ENCODE data around the gene HS6ST3.

Gene HS6ST3

DNA sequence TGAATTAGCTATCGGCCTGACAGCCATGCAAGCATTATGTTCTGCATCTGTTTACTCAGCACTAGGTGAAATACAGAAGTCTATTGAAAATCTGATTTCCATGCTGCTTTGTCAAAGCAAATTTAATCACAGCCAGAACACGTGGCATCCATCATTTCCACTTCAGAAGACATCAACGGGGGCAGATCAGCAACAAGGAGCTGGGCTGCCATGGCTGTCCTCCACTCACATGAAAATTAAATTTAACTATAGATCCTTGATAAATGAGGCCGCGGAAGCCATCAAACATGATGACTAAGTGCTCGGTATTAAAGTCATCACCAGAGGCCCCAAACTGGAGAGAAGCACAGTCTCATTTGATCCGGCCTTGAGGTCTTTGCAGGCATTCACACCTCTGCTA, 443.5 kb downstream of the HS6ST3 start:
- no peak for DNase-seq (ENCODE audit: low read depth)
- TF ChIP-seq, protein P1, sequence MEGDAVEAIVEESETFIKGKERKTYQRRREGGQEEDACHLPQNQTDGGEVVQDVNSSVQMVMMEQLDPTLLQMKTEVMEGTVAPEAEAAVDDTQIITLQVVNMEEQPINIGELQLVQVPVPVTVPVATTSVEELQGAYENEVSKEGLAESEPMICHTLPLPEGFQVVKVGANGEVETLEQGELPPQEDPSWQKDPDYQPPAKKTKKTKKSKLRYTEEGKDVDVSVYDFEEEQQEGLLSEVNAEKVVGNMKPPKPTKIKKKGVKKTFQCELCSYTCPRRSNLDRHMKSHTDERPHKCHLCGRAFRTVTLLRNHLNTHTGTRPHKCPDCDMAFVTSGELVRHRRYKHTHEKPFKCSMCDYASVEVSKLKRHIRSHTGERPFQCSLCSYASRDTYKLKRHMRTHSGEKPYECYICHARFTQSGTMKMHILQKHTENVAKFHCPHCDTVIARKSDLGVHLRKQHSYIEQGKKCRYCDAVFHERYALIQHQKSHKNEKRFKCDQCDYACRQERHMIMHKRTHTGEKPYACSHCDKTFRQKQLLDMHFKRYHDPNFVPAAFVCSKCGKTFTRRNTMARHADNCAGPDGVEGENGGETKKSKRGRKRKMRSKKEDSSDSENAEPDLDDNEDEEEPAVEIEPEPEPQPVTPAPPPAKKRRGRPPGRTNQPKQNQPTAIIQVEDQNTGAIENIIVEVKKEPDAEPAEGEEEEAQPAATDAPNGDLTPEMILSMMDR (IDR thresholded peaks at IDR 0.05; ENCODE audit: low read length, missing control alignments): no peak
- H3K4me3 ChIP-seq (replicated peaks; ENCODE audit: low read depth, low read length): no peak overlapping the region

DNA sequence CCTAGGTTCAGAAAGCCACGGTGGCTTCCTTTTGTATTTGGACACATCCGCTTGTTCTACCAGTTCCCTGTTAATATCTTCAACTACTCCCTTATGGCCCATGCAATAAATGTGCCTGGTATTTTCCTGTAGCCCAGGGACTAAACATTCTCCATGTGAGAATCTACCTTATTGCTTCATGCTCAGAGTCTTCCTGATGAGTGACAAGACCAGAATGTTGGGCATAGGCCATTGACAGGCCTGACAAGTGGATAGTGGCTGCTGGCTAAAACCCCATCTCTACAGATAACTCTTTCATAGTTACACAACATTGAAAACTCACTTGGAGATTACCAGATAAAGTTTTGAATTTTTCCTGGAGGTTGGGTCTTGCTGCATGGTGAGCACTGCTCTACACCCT, 449.9 kb downstream of the HS6ST3 start:
- no peak for DNase-seq (ENCODE audit: low read depth)
- TF ChIP-seq, protein P1 (IDR thresholded peaks at IDR 0.05; ENCODE audit: low read length, missing control alignments): no peak
- no peak overlapping the region for H3K4me3 ChIP-seq (replicated peaks; ENCODE audit: low read depth, low read length)

DNA sequence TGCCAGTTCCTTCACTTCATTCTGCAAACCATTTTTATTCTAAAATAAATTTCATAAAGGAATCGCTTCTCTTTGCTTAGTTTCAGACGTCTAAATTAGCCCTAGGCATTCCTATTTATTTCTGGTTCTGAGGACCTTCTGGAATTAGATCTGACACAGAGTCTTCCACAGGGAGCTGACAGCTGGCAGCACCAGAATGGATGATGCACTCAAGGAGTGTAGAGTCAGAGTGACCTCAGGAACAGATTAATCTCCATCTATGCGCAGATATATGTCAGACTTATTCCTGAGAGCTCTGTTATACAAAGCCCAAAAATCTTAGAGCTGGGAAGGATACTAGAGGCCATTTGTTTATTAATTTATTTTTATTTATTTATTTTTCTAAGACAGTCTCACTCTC, 450.8 kb downstream of the HS6ST3 start:
- DNase-seq (ENCODE audit: low read depth): no peak
- H3K4me3 ChIP-seq (replicated peaks; ENCODE audit: low read depth, low read length): no peak overlapping the region
- TF ChIP-seq, protein P1 (IDR thresholded peaks at IDR 0.05; ENCODE audit: low read length, missing control alignments): no peak

DNA sequence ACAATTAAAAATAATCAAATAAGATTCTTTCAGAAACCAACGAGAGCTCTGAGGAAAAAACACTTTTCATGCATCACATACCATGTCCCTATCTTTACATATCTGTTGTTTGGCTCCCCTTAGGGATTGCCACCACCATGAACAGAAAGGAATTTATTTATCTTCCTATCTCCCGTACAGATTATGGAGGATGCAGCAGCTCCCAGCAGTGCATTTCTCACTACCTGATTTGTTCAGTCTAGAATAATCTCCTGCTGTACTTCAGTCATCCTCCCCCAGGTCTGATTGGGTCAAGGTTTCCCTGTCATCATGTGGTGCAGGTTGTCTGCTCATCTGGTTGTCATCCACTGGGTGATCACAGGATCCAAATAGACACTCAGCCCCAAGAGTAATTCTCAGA, 453.1 kb downstream of the HS6ST3 start:
- TF ChIP-seq, protein P1 (IDR thresholded peaks at IDR 0.05; ENCODE audit: low read length, missing control alignments): no peak
- H3K4me3 ChIP-seq (replicated peaks; ENCODE audit: low read depth, low read length): no peak overlapping the region
- DNase-seq (ENCODE audit: low read depth): no peak

DNA sequence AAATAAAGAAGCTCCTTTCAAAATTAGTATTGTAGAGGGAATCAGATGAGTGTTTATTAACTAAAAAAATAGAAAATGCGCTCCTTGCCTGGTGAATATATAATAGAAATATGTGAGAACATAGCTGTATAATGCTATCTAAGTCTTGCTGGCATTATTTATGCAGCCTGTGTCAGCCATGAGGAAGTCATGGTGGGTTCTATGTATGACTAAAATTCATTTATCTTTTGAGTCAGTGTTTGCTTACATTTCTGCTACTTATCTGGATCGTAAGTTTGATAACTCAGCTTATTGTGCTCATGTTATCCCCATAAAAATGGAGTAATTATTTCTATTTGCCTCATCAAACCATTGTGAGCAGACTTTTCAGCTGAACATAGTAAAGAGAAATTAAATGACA, 455.1 kb downstream of the HS6ST3 start:
- no peak overlapping the region for H3K4me3 ChIP-seq (replicated peaks; ENCODE audit: low read depth, low read length)
- TF ChIP-seq, protein P1 (IDR thresholded peaks at IDR 0.05; ENCODE audit: low read length, missing control alignments): no peak
- no peak for DNase-seq (ENCODE audit: low read depth)

DNA sequence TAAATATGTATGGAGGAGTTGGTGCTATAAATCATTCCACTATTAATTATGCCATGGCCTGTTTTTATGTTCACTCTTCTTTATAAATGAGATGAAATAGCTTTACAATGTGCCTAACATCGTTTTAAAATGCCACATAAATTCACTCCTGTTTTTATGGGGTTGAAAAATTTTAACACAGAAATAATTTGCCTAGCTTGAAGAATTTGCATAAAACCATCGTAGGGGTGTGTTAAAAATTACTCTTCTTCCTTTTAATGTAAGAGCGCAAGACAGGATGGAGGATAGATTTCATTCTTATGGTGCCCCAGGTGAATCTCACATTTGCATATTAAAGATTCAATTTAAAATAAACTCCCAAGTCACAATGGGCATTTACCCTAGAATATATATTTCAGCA, 456.6 kb downstream of the HS6ST3 start:
- no peak overlapping the region for H3K4me3 ChIP-seq (replicated peaks; ENCODE audit: low read depth, low read length)
- TF ChIP-seq, protein P1 (IDR thresholded peaks at IDR 0.05; ENCODE audit: low read length, missing control alignments): no peak
- DNase-seq (ENCODE audit: low read depth): no peak

DNA sequence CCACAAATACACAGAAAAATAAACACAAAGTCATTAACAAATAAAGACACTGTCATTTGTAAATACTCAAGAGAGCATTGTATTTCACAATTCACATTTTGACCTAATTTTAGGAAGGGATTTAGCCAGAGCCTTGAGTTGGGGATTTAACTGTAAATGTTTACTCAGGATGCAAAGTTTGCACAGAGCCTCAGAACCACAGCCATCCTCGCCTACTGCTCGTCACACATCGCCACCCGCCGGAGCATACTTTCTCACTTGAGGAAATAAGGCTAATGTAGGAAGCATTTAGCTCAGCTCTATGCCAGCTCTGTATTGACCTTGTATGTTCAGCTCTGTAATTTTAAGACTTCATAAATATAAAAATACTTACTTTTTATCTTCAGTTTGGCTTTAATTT, 461.6 kb downstream of the HS6ST3 start:
- no peak overlapping the region for H3K4me3 ChIP-seq (replicated peaks; ENCODE audit: low read depth, low read length)
- TF ChIP-seq, protein P1 (IDR thresholded peaks at IDR 0.05; ENCODE audit: low read length, missing control alignments): no peak
- DNase-seq (ENCODE audit: low read depth): no peak
